SHP77 (cell line): Measurements from ENCODE around the gene PTPRH.
A peak's percentile ranks its signal among the peaks of the same experiment; 100 is the strongest.
"Not testable (repeated sequence)": the region's sequence is repeated elsewhere in the genome, so short reads cannot be mapped to it uniquely, and the experiment has no call there.

ENCODE experiments used
- DNase-seq, 2 experiments: peaks; one replicate each; lab custom pipeline; 2025; lab: John Stamatoyannopoulos, UW

Gene PTPRH

DNA sequence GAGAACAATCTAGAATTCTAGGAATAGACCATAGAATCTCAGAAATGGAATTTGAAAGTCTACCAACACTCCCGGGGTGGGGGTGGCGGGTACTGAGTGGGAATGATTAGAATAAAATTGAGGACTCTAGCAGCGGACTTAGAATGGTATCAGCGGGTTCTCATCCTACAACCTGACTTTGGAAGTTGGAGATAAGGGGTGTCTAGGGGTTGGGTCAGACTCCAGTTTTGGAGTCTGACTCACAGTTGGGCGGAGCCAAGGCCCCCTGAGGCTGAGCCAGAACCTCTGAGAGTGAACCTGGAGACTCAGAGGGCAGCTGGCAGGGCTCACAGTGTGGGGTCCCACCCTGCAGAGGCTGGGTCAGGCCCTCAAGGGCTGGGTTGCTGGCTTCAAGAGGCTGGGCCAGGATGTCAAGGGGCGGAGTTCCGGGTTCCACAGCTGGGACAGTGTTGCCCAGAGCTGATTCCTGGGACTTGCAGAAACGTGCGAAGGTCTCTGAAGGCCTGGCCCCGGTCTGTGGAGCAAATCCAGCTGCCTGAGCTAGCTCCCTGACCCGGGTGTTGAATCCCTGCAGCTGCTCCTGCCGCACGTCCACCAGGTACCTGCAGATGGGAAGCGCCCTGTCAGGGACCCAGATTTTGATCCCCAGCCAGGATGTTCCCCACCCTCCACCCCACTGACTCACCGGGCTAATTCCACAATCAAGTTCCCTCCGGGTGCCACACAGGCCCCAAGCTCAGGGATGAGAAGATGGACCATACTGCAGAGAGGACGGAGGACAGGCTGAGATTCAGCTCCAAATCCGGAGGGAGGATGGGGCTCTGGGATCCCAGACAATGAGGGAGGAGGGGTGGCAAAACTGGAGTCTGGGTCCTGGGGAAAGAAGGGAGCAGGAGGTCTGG, 50.2 kb downstream of the PTPRH start:
- no peak for DNase-seq

DNA sequence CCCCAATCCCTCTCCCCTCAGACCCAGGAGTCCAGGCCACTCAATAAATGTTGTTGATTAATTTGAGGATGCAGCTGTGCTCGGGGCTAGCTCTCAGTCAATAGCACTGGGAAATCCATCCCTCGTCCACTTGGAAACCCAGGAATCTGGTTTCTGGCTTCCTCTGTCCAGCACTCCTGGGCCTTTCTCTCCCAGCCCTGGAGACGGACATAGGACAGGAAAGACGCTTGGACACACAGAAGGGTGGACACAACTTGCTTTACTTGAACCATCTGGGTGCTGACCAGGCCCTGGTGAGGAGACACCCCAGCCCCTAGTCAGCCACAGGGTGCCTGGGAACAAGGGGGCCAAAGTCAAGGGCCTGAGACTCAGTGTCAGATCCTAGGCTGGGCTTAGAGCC, 50.9 kb downstream of the PTPRH start:
- DNase-seq, result no peak

DNA sequence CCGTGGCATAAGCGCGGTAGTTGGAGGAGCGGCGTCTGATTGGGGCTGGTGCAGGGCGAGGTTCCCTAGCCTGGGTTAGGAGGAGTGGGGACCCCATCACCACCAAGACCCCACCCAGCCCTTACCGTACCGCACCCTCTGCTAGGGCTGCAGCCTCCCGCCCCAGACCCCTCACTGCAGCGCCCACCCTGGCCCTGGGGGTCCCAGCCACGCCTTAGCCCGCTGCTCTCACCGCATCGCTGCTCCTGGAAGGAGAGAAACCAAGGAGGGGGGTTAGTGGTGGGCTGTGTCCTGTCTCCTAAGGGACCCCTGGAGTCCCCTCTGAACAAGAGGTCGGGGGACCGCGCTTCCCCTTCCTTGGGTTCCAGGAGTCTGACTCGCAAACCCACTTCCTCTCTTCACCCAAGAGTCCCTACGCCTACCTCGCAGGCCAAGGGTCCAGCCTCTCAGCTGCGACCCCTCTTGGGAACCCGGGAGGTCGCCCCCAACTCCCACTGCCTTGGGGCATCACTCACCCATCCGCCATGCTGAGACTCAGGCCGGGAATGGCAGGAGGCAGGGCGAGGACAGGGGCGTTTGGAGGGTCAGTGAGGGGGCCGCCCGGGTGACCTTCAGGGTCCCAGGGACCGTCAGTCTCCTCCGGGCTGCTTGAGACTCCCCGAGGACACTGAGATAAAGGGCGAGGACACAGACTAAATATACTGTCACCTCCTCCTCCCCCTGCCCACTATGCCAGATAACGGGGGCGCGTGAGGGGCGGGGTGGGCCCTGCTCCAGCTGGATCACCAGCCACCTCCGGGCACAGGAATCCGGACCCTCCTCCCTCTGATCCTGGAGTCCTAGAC, 52.0 kb downstream of the PTPRH start, which contains the start of gene TNNI3:
TNNI3 (minus strand) TSS at position 669 of the 845 bp plus-strand sequence; CDS start at position 526, 143 bp downstream.
- no peak for DNase-seq

DNA sequence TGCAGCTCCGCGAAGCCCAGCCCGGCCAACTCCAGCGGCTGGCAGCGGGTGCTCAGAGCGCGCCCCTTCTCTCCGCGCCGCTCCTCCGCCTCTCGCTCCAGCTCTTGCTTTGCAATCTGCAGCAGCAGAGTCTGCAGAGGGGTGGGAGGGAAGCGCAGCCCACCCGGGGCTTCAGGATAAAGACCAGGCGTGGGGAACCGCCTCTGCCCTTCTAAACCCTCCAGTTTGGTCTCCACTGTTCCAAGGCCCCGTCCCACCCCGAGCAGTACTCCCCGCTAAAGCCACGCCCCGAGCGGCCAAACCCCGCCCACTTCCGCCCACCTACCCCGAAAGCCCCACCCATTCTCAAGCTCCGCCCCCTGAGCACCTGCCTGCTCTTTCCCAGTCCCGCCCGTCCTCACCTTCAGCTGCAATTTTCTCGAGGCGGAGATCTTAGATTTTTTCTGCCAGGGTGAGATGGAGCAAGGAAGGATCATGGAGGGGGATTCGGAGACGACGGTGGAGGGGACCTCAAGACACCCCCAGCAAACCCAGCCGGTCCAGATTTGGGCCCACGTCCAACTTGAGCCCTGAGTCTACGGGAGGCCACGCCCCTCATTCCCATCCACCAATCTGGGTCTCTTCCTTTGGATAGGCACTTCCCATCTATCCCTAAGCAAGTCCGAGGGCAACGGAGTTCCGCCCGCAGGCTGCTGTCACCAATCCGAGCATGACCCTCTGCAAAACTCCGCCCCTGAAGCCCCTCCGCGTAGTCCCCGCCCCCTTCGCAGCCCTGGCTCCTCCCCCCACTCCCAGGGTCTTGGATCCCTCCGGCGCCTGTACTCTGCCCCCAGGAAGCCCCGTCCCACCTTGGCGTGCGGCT, 52.9 kb downstream of the PTPRH start:
- DNase-seq, result peak; percentile 95 to 97

DNA sequence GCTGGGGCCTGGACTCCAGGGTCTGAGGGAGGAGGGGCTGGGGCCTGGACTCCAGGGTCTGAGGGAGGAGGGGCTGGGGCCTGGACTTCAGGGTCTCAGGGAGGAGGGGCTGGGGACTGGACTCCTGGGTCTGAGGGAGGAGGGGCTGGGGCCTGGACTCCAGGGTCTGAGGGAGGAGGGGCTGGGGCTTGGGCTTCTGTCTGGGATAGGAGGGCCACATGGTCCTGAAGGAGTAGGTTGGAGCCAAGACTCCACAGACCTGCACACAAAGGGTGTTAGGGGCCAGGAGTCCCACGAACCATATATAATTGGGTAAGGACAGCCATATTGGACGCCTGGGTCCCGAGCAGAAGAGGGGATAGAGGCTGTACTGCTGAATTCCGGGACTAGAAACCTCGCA, 53.5 kb downstream of the PTPRH start:
- DNase-seq, result not testable (repeated sequence)

DNA sequence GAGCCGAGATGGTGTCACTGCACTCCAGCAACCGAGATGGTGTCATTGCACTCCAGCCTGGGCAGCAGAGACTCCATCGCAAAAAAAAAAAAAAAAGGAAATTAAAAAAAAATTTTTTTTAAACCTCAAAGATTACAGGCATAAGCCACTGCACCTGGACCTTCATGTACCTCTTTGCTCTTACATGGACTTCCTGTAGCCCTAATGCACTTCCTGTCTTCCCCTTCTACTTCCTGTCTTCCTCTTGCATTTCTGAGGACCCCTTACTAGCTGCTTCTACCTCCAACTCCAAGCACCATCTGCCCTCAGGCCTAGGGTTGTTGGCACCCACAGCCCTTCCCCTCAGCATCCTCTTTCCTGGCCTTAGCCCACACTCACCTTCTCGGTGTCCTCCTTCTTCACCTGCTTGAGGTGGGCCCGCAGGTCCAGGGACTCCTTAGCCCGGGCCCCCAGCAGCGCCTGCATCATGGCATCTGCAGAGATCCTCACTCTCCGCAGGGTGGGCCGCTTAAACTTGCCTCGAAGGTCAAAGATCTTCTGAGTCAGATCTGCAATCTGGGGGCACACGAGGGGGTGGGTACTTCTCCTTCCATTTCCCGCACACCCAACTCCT, 55.5 kb downstream of the PTPRH start:
- DNase-seq, result no peak

DNA sequence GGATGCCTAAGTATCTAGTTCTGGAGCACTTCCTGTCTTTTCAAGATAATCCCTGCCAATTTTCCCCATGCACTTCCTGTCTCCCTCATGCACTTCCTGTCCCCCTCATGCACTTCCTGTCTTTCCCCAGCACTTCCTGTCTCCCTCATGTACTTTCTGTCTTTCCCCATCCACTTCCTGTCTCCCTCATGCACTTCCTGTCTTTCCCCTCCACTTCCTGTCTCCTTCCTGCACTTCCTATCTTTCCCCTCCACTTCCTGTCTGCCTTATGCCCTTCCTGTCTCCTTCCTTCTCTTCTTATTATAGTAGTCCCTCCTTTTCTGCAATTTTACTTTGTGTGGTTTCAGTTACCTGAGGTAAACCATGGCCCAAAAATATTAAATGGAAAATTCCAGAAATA, 57.3 kb downstream of the PTPRH start:
- no peak for DNase-seq

DNA sequence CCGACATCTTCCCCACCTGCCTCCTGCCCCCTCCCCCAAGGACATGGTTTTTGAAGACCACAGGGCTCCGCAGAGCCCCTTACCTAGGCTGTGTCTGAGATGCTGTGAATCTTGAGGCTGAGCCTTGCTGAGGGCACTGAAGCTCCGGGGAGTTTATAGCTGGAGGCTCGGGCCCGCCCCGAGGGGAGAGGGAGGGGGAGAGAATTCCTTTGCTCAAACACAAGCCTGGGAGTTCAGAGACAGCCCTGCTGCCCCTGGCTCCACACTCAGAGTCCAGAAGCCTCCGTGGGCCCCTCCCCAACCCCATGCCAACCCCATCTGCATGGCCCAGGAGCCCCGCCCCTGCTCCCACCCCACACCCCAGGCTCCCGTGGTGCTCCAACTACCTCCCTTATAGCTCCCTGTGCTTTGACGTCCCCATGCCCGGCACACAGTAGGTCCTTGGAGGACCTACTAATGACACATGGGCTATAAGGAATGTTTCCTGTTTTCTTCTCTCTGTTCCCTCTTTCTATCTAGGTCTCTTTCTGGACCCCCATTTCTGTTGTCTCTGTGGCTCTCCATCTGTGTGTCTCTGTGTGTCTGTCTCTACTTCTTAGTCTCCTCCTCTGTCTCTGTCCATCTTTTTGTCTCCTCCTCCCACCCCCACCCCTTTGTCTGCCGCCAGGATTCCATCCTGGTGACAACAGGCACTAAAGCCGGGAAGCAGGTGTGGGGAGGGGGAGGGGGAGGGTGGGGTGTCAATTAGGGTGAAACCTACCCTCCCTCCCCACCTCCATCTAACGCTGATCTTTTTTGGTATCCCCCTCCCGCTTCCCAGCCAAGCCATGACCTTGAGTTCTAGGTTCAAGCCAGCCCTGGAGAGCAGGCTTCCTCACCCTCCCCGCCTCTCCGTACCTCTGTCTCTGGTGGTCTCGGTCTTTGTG, 60.0 kb downstream of the PTPRH start, which contains the start of gene TNNT1:
TNNT1 (minus strand) TSS at position 129 of the 926 bp plus-strand sequence. CDS start 2,049 bp downstream, outside the sequence.
- no peak for DNase-seq

DNA sequence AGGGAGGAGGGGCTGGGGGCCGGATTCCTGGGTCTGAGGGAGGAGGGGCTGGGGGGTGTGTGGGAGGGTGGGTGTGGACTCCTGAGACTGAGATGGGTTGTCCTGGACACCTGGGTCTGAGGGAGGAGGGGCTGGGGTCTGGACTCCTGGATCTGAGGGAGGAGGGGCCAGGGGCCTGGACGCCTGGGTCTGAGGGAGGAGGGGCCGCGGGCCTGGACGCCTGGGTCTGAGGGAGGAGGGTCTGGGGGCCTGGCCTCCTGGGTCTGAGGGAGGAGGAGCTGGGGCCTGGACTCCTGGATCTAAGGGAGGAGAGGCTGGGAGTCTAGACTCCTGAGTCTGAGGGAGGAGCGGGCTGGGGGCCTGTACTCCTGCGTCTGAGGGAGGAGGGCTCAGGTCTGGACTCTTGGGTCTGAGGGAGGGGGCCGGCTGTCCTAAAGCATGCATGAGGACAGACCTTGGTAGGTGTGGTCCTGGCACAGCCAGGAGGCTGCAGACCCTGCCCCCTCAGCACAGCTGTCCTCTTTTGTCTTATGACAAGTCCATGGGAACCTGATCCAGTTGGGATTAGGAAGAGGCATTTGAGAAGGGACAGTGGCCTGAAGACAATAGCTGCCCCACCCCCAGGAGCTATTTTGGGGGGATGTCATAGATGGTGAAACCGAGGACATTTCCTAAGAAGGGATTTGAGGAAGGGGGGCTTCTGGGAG, 61.6 kb downstream of the PTPRH start:
- no peak for DNase-seq

DNA sequence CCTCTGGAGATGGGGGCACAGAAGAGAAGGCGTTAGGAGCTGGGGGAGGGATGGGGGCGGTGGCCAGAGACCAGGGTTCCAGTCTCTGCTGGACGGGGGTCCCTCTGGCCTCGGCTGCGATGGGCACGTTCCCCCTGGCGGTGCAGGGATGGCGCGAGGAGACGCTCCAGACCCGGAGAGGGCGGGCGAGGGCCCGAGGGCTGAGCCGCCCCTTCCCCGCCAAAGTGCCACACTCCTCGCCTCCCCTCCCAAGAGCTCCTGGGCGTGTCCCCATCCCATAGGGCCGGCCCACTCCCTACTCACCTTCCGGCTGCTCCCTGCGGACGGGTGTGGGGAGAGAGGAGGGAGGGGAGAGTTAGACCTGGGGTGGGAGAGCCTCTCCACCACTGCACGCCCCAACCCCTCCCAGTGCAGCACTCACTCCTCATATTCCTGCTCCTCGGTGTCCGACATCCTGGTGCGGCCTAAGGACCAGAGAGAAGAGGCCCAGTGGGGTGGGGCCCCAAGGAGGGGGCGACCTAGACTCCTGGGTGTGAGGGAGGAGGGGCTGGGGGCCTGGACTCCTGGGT, 62.5 kb downstream of the PTPRH start:
- peak; percentile 69 to 77 for DNase-seq

DNA sequence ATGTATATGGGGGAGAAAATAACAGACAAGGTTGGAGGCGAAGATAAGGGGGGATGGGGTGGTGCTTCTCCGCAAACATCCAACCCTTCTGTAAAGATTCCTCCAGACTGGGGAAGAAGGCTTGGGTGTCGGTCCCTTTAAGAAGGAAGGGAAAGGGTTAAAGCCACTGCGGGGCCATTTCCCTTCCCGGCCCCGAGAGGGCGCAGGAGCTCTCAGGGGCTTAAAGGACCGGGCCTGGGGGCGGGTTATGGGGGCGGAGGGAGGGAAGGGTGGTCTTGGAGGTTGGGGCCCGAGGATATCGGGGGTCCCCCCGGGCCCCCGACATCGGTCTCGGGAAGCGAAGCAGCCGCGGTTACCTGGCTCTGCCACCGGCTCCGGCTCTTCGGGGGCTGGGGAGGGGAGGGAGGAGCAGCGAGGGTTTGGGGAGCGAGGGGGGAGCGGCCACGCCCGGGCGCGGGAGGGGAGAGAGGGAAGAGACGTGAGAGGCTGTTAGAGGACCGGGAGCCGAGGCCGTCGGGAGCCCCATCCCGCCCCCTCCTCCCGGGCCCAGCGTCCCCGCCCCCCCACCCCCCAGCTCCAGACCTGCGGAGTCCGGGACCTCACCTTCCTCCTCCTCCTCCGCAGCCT, 63.1 kb downstream of the PTPRH start:
- DNase-seq, result peak in 1 of 2 experiments; percentile 22

DNA sequence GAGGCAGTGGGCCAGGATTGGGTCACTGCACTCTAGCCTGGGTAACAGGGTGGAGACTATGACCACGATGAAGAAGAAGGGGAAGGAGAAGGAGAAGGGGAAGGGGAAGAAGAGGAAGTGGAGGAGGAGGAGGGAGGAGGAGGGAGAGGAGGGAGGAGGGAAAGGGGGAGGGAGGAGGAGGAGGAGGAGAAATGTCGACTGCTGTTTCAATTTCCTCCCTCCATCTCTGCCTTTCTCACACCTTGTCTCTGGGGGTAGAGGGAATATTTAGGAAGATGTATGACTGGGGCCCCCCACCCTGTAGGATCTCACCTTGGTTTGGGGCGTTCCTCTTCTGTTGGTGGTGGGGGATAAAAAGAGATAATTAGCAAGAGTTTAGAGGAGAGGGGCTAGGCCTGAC, 64.1 kb downstream of the PTPRH start:
- no peak for DNase-seq

DNA sequence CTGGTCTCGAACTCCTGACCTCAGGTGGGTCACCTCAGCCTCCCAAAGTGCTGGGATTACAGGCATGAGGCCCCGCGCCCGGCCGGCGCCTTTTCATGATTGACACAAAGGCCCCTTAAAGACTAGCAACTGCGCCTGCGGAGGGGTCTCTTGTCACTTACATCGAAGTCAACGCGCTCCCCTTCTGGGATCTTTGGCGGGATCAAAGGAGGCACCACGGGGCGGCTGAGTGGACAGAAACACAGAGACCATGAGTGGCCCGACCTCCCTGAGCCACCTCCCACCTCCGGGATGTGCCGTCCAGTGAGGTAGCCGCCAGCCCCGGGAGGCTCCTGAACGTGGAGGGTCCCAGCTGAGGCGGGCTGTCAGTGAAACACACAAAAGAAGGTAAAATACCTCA, 67.6 kb downstream of the PTPRH start:
- no peak for DNase-seq

DNA sequence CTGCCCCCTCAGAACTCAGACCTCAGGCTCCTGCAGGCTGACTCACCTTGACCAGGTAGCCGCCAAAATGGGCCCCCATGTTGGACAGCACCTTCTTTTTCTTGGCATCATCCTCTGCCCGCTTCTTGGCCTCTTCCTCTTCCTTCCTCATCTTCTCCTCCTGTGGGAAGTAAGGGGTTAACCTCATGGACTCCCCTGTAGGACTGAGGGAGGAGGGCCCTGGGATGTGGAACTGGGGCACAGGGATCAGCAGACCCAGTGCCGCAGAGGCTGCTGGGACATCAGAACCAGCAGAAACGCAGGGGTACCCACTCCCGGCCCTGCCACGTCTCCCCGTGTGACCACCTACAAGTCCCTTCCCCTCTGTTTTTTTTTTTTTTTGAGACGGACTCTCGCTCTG, 71.4 kb downstream of the PTPRH start:
- DNase-seq, result no peak

DNA sequence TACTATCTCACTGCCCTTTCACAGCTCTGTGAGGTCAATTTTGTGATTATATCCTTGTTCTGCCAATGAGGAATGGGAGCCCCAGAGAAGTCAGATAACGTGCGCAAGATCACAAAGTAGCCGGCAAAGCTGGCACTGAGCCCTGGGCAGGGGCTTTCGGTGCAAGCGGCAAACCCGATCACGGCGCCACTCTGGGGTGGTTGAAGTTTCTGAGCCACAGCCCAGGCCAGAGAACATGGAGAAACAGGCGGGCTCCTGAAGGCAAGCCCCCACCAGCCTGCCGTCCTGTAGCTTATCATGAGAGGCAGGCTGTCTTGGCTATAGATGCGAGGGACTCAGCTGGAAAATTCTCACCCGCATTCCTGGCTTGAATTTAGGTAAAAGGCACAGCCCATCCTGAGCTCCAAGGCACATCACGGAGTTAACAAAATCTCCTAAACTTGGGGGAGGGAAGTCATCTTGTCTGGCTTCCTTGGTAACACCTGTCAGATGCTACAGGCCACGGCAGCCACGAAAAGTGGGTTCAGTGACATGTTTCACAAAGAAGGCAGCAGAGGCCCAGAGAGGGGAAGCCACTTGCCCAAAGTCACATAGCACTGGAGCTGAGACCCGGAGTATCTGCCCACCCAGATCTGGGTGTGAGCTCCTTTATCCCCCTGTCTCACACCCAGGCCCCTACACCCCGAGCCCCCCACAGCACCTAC, 72.8 kb downstream of the PTPRH start:
- no peak for DNase-seq

DNA sequence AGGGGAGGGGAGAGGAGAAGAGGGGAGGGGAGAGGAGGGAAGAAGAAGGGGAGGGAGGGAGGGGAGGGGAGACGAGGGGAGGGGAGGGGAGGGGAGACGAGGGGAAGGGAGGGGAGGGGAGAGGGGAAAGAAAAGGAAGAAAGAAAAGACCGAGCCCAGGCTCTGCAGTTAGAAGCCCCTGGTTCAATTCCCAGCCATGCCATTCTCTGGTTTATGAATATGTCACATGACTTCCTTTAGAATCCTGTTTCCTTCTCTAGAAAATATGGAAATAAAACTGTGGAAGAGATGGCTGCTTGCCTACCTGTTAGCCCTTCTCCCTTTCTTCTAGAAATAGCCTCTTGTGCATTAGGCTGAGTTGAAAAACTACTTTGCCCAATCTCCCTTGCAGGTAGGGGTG, 74.6 kb downstream of the PTPRH start:
- no peak for DNase-seq

DNA sequence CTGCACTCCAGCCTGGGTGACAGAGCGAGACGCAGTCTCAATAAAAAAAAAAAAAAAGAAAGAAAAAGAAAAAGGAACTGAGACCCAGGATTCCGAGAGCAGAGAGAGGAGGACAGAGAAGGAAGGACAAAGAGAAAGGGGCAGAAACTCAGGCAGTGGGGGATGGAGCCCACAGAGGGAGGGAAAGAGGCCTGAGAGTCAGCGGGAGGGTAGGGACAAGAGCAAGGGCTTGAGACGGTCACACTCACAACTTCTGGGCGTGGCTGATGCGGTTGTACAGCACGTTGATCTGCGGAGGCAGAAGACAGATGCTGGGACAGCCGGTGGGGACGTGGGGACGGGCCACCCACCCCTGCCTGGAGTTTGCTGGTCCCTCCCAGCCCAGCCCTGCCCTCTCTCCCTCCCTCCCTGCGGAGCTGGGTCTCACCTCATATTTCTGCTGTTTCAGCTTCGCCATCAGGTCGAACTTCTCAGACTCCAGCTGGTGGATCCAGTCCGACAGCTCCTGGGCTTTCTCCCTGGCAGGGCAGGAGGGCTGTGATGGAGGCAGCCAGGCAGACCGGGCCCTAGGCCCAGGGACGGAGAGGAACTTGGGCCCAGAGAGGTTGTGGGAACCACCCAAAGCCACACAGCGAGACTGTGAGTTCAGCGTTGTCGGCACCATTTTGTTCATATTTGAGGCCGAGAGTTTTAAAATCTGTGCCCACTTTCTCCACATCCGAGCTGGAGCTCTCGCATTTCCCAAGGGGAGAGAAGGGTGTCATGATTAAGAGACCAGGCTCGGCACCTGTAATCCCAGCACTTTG, 75.5 kb downstream of the PTPRH start:
- DNase-seq, result no peak
